Measurements from ENCODE around the gene ADM2.
"Not testable (repeated sequence)": the region's sequence is repeated elsewhere in the genome, so short reads cannot be mapped to it uniquely, and the experiment has no call there.

Gene ADM2

GRCh38 chr22:50531546-50531961, 50.2 kb downstream of the ADM2 start:
- Histone ChIP-seq H3K36me3 (replicated peaks; ENCODE audit: insufficient read depth, low read length) (no peaks in the 10 kb centered on the region), H3K27ac (ENCODE audit: low read length) (no peak overlapping the region), H2AFZ (ENCODE audit: low read length) (peak overlapping the region; percentile 79; the same call in 1 of the 2 replicates), H3K9me3 (replicated peaks; ENCODE audit: insufficient read depth, low read length) (no peaks in the 10 kb centered on the region), H3K4me3 (ENCODE audit: low read length) (peak overlapping the region; percentile 63), H3K9me2 (replicated peaks; ENCODE audit: insufficient read depth, low read length) (no peaks in the 10 kb centered on the region), H3K9ac (ENCODE audit: low read length) (peak overlapping the region; percentile 71), H3K4me2 (ENCODE audit: low read depth, low read length) (peak overlapping the region; percentile 95), H3F3A (ENCODE audit: insufficient read depth, low read length) (peaks cover 28% of the 10 kb centered on the region), H4K20me1 (ENCODE audit: insufficient read depth, low read length) (no peaks in the 10 kb centered on the region), H3K4me1 (ENCODE audit: low read length) (peaks cover 32% of the 10 kb centered on the region), H3K27me3 (replicated peaks; ENCODE audit: insufficient read depth, low read length) (peaks cover 9% of the 10 kb centered on the region; the same call in 1 of the 2 replicates), H3K79me2 (ENCODE audit: low read length) (0 out of 2 replicates have a peak, but pooled peaks cover 2% of the 10 kb centered on the region)
- DNase-seq = no peak
- TF ChIP-seq EZH2 (optimal IDR thresholded peaks at IDR 0.05; ENCODE audit: low read depth, low read length) = no peak
- TF ChIP-seq CTCF (IDR thresholded peaks at IDR 0.05; ENCODE audit: low read length) = no peak
- TF ChIP-seq EZH2phosphoT487 (IDR thresholded peaks at IDR 0.05; ENCODE audit: low read length) = no peak

- Histone ChIP-seq H3K4me1 (ENCODE audit: low read length) (peaks cover 34% of the 10 kb centered on the region), H4K20me1 (ENCODE audit: insufficient read depth, low read length) (no peaks in the 10 kb centered on the region), H3K9ac (ENCODE audit: low read length) (no peak overlapping the region), H3K36me3 (replicated peaks; ENCODE audit: insufficient read depth, low read length) (no peaks in the 10 kb centered on the region), H3K27ac (ENCODE audit: low read length) (no peak overlapping the region), H3K4me2 (ENCODE audit: low read depth, low read length) (peak overlapping the region; percentile 95; the same call in 1 of the 2 replicates), H3K9me2 (replicated peaks; ENCODE audit: insufficient read depth, low read length) (no peaks in the 10 kb centered on the region), H3K79me2 (ENCODE audit: low read length) (no peaks in the 10 kb centered on the region), H3K27me3 (replicated peaks; ENCODE audit: insufficient read depth, low read length) (peaks cover 9% of the 10 kb centered on the region; the same call in 1 of the 2 replicates), H2AFZ (ENCODE audit: low read length) (no peak overlapping the region), H3K9me3 (replicated peaks; ENCODE audit: insufficient read depth, low read length) (no peaks in the 10 kb centered on the region), H3F3A (ENCODE audit: insufficient read depth, low read length) (peaks cover 32% of the 10 kb centered on the region), H3K4me3 (ENCODE audit: low read length) (no peak overlapping the region; the same call in 1 of the 2 replicates)
- no peak for DNase-seq
- no peak for TF ChIP-seq CTCF (IDR thresholded peaks at IDR 0.05; ENCODE audit: low read length)
- no peak for TF ChIP-seq EZH2phosphoT487 (IDR thresholded peaks at IDR 0.05; ENCODE audit: low read length)
- TF ChIP-seq EZH2 (optimal IDR thresholded peaks at IDR 0.05; ENCODE audit: low read depth, low read length) = no peak
These were observed 50.8 kb downstream of the ADM2 start for GRCh38 chr22:50531962-50532674.

GRCh38 chr22:50532824-50533796, 51.8 kb downstream of the ADM2 start:
- H3K27me3 ChIP-seq (replicated peaks; ENCODE audit: insufficient read depth, low read length) = peaks cover 9% of the 10 kb centered on the region; the same call in 1 of the 2 replicates
- H3K4me3 ChIP-seq (ENCODE audit: low read length) = no peak overlapping the region
- no peaks in the 10 kb centered on the region for H3K9me3 ChIP-seq (replicated peaks; ENCODE audit: insufficient read depth, low read length)
- TF ChIP-seq EZH2 (optimal IDR thresholded peaks at IDR 0.05; ENCODE audit: low read depth, low read length) (no peak), EZH2phosphoT487 (IDR thresholded peaks at IDR 0.05; ENCODE audit: low read length) (no peak), CTCF (IDR thresholded peaks at IDR 0.05; ENCODE audit: low read length) (no peak)
- no peaks in the 10 kb centered on the region for H3K79me2 ChIP-seq (ENCODE audit: low read length)
- H3K4me1 ChIP-seq (ENCODE audit: low read length) = peaks cover 38% of the 10 kb centered on the region
- no peaks in the 10 kb centered on the region for H3K9me2 ChIP-seq (replicated peaks; ENCODE audit: insufficient read depth, low read length)
- H3K4me2 ChIP-seq (ENCODE audit: low read depth, low read length) = no peak overlapping the region
- H2AFZ ChIP-seq (ENCODE audit: low read length) = no peak overlapping the region
- H4K20me1 ChIP-seq (ENCODE audit: insufficient read depth, low read length) = no peaks in the 10 kb centered on the region
- H3K36me3 ChIP-seq (replicated peaks; ENCODE audit: insufficient read depth, low read length) = no peaks in the 10 kb centered on the region
- no peak overlapping the region for H3K9ac ChIP-seq (ENCODE audit: low read length)
- no peak overlapping the region for H3K27ac ChIP-seq (ENCODE audit: low read length)
- H3F3A ChIP-seq (ENCODE audit: insufficient read depth, low read length) = peaks cover 24% of the 10 kb centered on the region
- DNase-seq = no peak

- H3K9me3 ChIP-seq (replicated peaks; ENCODE audit: insufficient read depth, low read length); H3K36me3 ChIP-seq (replicated peaks; ENCODE audit: insufficient read depth, low read length); H3K27me3 ChIP-seq (replicated peaks; ENCODE audit: insufficient read depth, low read length); H4K20me1 ChIP-seq (ENCODE audit: insufficient read depth, low read length); H3K79me2 ChIP-seq (ENCODE audit: low read length); H3K4me2 ChIP-seq (ENCODE audit: low read depth, low read length); H3K27ac ChIP-seq (ENCODE audit: low read length); H3K9me2 ChIP-seq (replicated peaks; ENCODE audit: insufficient read depth, low read length); H3K4me3 ChIP-seq (ENCODE audit: low read length); H3K9ac ChIP-seq (ENCODE audit: low read length); H2AFZ ChIP-seq (ENCODE audit: low read length): not testable (repeated sequence)
- peaks cover 45% of the 10 kb centered on the region for H3K4me1 ChIP-seq (ENCODE audit: low read length)
- peak; percentile 24 for DNase-seq
- peaks cover 27% of the 10 kb centered on the region for H3F3A ChIP-seq (ENCODE audit: insufficient read depth, low read length)
These were observed 52.7 kb downstream of the ADM2 start for GRCh38 chr22:50533856-50534711.
